Prostate gland (tissue), 2 donors: Measurements from ENCODE around the gene ST7.

Source experiments
- POLR2A ChIP-seq: fragments of 450-650 bp; IDR thresholded peaks from one replicate; pipeline ENCODE4 v1.6.1; 2016; ENCODE audit warnings: antibody characterized with exemption, mild to moderate bottlenecking
- POLR2AphosphoS5 ChIP-seq: sonication (generic); formaldehyde crosslinking; IDR thresholded peaks from one replicate; pipeline ENCODE4 v1.6.1; 2017; ENCODE audit warnings: antibody characterized with exemption
- TF ChIP-seq, protein P1 (sequence below), 4 experiments: fragments of 200-600 bp in 2 of 4; fragments of 450-650 bp in 2 of 4; sonication (generic) in 2 of 4; IDR thresholded peaks; 1 replicate in 3 of 4; 2 replicates in 1 of 4; pipeline ENCODE4 v1.5.1; 2016 to 2019; ENCODE audit warnings: antibody characterized with exemption in 4 of 4, mild to moderate bottlenecking in 2 of 4, moderate library complexity in 2 of 4

DNA sequence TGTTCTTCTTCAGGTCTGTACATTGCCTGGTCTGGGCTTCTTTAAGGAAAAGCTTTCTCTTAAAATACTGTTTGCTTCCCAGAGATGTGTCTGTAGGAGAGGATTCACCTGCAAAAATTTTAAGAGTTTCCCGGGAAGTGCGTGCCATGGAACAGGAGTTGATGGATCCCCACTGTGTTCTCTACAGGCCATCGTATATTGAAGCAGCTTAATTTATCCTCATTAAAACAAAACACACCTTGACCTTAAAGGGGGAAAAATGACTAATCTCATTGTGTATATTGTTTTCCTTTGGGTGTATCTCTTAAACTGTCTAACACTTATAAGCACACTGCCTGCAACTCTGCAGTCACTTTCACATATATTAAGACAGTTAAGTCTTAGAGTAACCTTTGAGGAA is 111.4 kb downstream of the ST7 start:
- TF ChIP-seq, protein P1, sequence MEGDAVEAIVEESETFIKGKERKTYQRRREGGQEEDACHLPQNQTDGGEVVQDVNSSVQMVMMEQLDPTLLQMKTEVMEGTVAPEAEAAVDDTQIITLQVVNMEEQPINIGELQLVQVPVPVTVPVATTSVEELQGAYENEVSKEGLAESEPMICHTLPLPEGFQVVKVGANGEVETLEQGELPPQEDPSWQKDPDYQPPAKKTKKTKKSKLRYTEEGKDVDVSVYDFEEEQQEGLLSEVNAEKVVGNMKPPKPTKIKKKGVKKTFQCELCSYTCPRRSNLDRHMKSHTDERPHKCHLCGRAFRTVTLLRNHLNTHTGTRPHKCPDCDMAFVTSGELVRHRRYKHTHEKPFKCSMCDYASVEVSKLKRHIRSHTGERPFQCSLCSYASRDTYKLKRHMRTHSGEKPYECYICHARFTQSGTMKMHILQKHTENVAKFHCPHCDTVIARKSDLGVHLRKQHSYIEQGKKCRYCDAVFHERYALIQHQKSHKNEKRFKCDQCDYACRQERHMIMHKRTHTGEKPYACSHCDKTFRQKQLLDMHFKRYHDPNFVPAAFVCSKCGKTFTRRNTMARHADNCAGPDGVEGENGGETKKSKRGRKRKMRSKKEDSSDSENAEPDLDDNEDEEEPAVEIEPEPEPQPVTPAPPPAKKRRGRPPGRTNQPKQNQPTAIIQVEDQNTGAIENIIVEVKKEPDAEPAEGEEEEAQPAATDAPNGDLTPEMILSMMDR (IDR thresholded peaks at IDR 0.05): no peak
- no peak for TF ChIP-seq POLR2A
- no peak for TF ChIP-seq POLR2AphosphoS5
